Ramos (cell line): Measurements from ENCODE around the gene SNX15.
"Not testable (repeated sequence)": the region's sequence is repeated elsewhere in the genome, so short reads cannot be mapped to it uniquely, and the experiment has no call there.

Experiments used
- in situ Hi-C: fragments of 300-500 bp; cut with MboI; formaldehyde crosslinking; loops from one replicate; pipeline ENCODE4 v1.14.3; 2022; ENCODE audit warnings: low sequenced_read_pairs; ENCODE audit not compliant: unreplicated experiment

SNX15 gene

GRCh38 chr11:65027213-65028067 is at the start of gene SNX15:
TSS of gene SNX15 (plus strand) at chr11:65027439. CDS start at chr11:65027538, 99 bp downstream.
- in situ Hi-C loops, result no loop called here

- in situ Hi-C loops, result not testable (repeated sequence)
Observed at GRCh38 chr11:64983339-64983738, 43.9 kb upstream of the SNX15 start.

GRCh38 chr11:64987998-64988854 is 39.0 kb upstream of the SNX15 start:
- in situ Hi-C loops, result no loop called here

- in situ Hi-C loops, result no loop called here
Observed at GRCh38 chr11:64989416-64989815, 37.8 kb upstream of the SNX15 start.

GRCh38 chr11:64990222-64990923 is 36.9 kb upstream of the SNX15 start:
- in situ Hi-C loops, result no loop called here

GRCh38 chr11:64994318-64994717 is 32.9 kb upstream of the SNX15 start:
- in situ Hi-C loops, result no loop called here

GRCh38 chr11:64996327-64996709 is 30.9 kb upstream of the SNX15 start:
- in situ Hi-C loops, result no loop called here

- in situ Hi-C loops, result no loop called here
Observed at GRCh38 chr11:64996710-64997380, 30.4 kb upstream of the SNX15 start, which contains the start of gene BATF2. TSS of gene BATF2 (minus strand) at chr11:64996971. CDS start at chr11:64996914, 57 bp downstream.

- in situ Hi-C loops, result no loop called here
Observed at GRCh38 chr11:64998141-64998540, 29.1 kb upstream of the SNX15 start.

- in situ Hi-C loops, result no loop called here
Observed at GRCh38 chr11:64998690-64999431, 28.4 kb upstream of the SNX15 start.

- in situ Hi-C loops, result no loop called here
Observed at GRCh38 chr11:64999478-64999877, 27.8 kb upstream of the SNX15 start.

GRCh38 chr11:65002706-65003105 is 24.5 kb upstream of the SNX15 start:
- in situ Hi-C loops, result no loop called here

GRCh38 chr11:65003282-65003681 is 24.0 kb upstream of the SNX15 start:
- in situ Hi-C loops, result no loop called here

GRCh38 chr11:65003968-65004367 is 23.3 kb upstream of the SNX15 start:
- in situ Hi-C loops, result not testable (repeated sequence)

GRCh38 chr11:65008016-65008415 is 19.2 kb upstream of the SNX15 start:
- in situ Hi-C loops, result no loop called here

GRCh38 chr11:65008873-65009272 is 18.4 kb upstream of the SNX15 start:
- in situ Hi-C loops, result no loop called here

- in situ Hi-C loops, result no loop called here
Observed at GRCh38 chr11:65013130-65013887, 13.9 kb upstream of the SNX15 start.

GRCh38 chr11:65013888-65014725 is 13.1 kb upstream of the SNX15 start, which contains the start of gene ARL2:
TSS of gene ARL2 (plus strand) at chr11:65014160. CDS start at chr11:65014208, 48 bp downstream.
- in situ Hi-C loops, result no loop called here
